HepG2 (cell line): ENCODE measurements around the gene SMDT1. TPM values are rescaled to one million over a fixed set of nuclear protein-coding genes. Genes with fewer than 3 reads are reported as not detected.

Source experiments
- ATAC-seq: fragments of 200-7000 bp; cut with Tn5 transposase; 3 replicates; pipeline ENCODE4 v1.9.1; 2020; ENCODE audit warnings: mild to moderate bottlenecking, moderate library complexity
- BruUV-seq: library from RNA; stranded (reverse); fragments of 400-500 nt; replicated peaks from 2 replicates; lab custom pipeline; 2021; lab: Mats Ljungman, UMichigan
- CTCF ChIA-PET: fragments of 300-600 bp; formaldehyde crosslinking; extraction: SDS; loops from one replicate; lab custom pipeline; 2021; ENCODE audit warnings: low total read pairs, inconsistent platforms, low intra/inter-chr PET ratio; lab: Yijun Ruan, JAX
- POLR2A ChIA-PET: fragments of 350-600 bp; sonication (Branson Sonifier 250); formaldehyde crosslinking; loops from one replicate; lab custom pipeline; 2020; ENCODE audit warnings: antibody characterized with exemption, inconsistent platforms; lab: Yijun Ruan, JAX
- DNase-seq: peaks from one replicate; pipeline ENCODE4 v3.0.0-alpha.2; 2015; ENCODE audit warnings: low spot score
- FAIRE-seq: peaks from 3 replicates; lab custom pipeline; 2011; peaks lifted over from hg19 to GRCh38; lab: Jason Lieb, UNC
- H2AFZ ChIP-seq: one replicate; pipeline ENCODE4 v1.6.1; 2011; ENCODE audit warnings: low read length, inconsistent platforms
- H3K27ac ChIP-seq: fragments of 300-600 bp; 3 replicates; pipeline ENCODE4 v1.8.0; 2011; ENCODE audit warnings: mixed run types, mild to moderate bottlenecking, mixed read lengths, low read length, inconsistent platforms; ENCODE audit not compliant: insufficient read depth; ENCODE audit errors: extremely low read length
- H3K27me3 ChIP-seq, 2 experiments: fragments of 200-600 bp in 1 of 2; 2 replicates in 1 of 2; 3 replicates in 1 of 2; pipeline versions ENCODE4 v1.6.0 to v1.8.0; 2011; ENCODE audit warnings: low read length in 2 of 2, mild to moderate bottlenecking in 2 of 2, moderate library complexity in 2 of 2, inconsistent platforms in 1 of 2; ENCODE audit not compliant: insufficient read depth in 2 of 2, control insufficient read depth in 1 of 2
- H3K36me3 ChIP-seq, 2 experiments: fragments of 200-600 bp in 1 of 2; replicated peaks in 1 of 2; 2 replicates in 1 of 2; 3 replicates in 1 of 2; pipeline versions ENCODE4 v1.5.1 to v1.8.0; 2011; ENCODE audit warnings: low read length in 2 of 2, inconsistent platforms in 1 of 2; ENCODE audit not compliant: insufficient read depth in 2 of 2, control insufficient read depth in 1 of 2
- H3K4me1 ChIP-seq: 2 replicates; pipeline ENCODE4 v1.5.1; 2012; ENCODE audit warnings: low read length, inconsistent platforms; ENCODE audit not compliant: insufficient read depth
- H3K4me2 ChIP-seq: 2 replicates; pipeline ENCODE4 v1.6.0; 2011; ENCODE audit warnings: low read depth, low read length, inconsistent platforms
- H3K4me3 ChIP-seq, 3 experiments: fragments of 200-600 bp in 1 of 3; sonication (generic), shearing (Covaris generic) in 1 of 3; replicated peaks in 1 of 3; 2 replicates each; pipeline ENCODE4 v1.5.1; 2011 to 2016; ENCODE audit warnings: low read length in 3 of 3, inconsistent platforms in 2 of 3, low read depth in 2 of 3, mild to moderate bottlenecking in 2 of 3, control low read depth in 1 of 3, mixed read lengths in 1 of 3; ENCODE audit not compliant: insufficient read depth in 1 of 3
- H3K79me2 ChIP-seq: one replicate; pipeline ENCODE4 v1.6.1; 2011; ENCODE audit warnings: low read length, inconsistent platforms; ENCODE audit not compliant: insufficient read depth
- H3K9ac ChIP-seq: 2 replicates; pipeline ENCODE4 v1.6.0; 2011; ENCODE audit warnings: mild to moderate bottlenecking, low read depth, low read length, inconsistent platforms; ENCODE audit not compliant: insufficient read depth
- H3K9me3 ChIP-seq: 2 replicates; pipeline ENCODE4 v1.5.1; 2012; ENCODE audit warnings: mild to moderate bottlenecking, low read length
- H4K20me1 ChIP-seq: 2 replicates; pipeline ENCODE4 v1.6.0; 2011; ENCODE audit warnings: inconsistent platforms, mild to moderate bottlenecking, low read length, moderate library complexity; ENCODE audit not compliant: insufficient read depth
- FOSL1 ChIP-seq: sonication (generic); formaldehyde crosslinking; IDR thresholded peaks from 2 replicates; pipeline ENCODE4 v1.9.0; 2021; ENCODE audit warnings: missing genetic modification reagents, borderline replicate concordance
- GPN1 ChIP-seq: sonication (generic); formaldehyde crosslinking; IDR thresholded peaks from 2 replicates; pipeline ENCODE4 v1.5.1; 2020; ENCODE audit warnings: missing genetic modification reagents, borderline replicate concordance
- IKZF5 ChIP-seq: IDR thresholded peaks from 2 replicates; pipeline ENCODE4 v1.6.1; 2018; ENCODE audit warnings: missing genetic modification reagents, mild to moderate bottlenecking, missing compliant biosample characterization
- PHF21A ChIP-seq: sonication (generic); formaldehyde crosslinking; IDR thresholded peaks from 2 replicates; pipeline ENCODE4 v1.5.0; 2020; ENCODE audit warnings: mild to moderate bottlenecking, missing genetic modification reagents
- TARDBP ChIP-seq: sonication (generic); formaldehyde crosslinking; IDR thresholded peaks from 2 replicates; pipeline ENCODE4 v1.8.0; 2022; ENCODE audit warnings: mild to moderate bottlenecking, missing genetic modification reagents
- ZMAT5 ChIP-seq: sonication (generic); formaldehyde crosslinking; IDR thresholded peaks from 2 replicates; pipeline ENCODE4 v1.5.0; 2020; ENCODE audit warnings: mild to moderate bottlenecking, low read depth, missing genetic modification reagents, borderline replicate concordance
- ZNF619 ChIP-seq: sonication (generic); formaldehyde crosslinking; IDR thresholded peaks from 2 replicates; pipeline ENCODE4 v1.4.0; 2020; ENCODE audit warnings: mild to moderate bottlenecking, missing genetic modification reagents
- ZNF850 ChIP-seq: sonication (generic); formaldehyde crosslinking; conservative IDR thresholded peaks from 2 replicates; pipeline ENCODE4 v1.9.0; 2021; ENCODE audit warnings: mild to moderate bottlenecking, missing genetic modification reagents
- WGBS: methylation state at CpG from one replicate; pipeline ENCODE4 v1.1.6; 2017; ENCODE audit warnings: low lambda C conversion rate; 5-methylcytosine and 5-hydroxymethylcytosine counted together
- in situ Hi-C: cut with HindIII; loops from 2 replicates; pipeline ENCODE4 v1.10.0; 2017; ENCODE audit warnings: low pct_unique_long_range_greater_than_20kb; ENCODE audit not compliant: extremely low pct_ligation_motif_present
- intact Hi-C: fragments of 100-400 bp; cut with micrococcal nuclease; formaldehyde crosslinking; loops from one replicate; pipeline ENCODE4 v1.10.0; 2022; ENCODE audit not compliant: unreplicated experiment
- polyA plus RNA-seq, 8 experiments: library from polyadenylated mRNA; depleted of rRNA in 3 of 8; stranded (reverse) in 7 of 8; unstranded in 1 of 8; fragments of >200 nt; fragmentation: Illumina TruSeq in 4 of 8; extraction: Trizol in 4 of 8; gene quantifications; 2 replicates each; pipeline versions ENCODE4 v1.2.1 to v1.2.3, GENCODE V29; 2011 to 2016; ENCODE audit warnings: low read depth in 4 of 8, missing spikeins in 1 of 8, mixed read lengths in 1 of 8; ENCODE audit not compliant: insufficient read depth in 1 of 8
- total RNA-seq, 5 experiments: library from RNA; depleted of rRNA; stranded (reverse); fragments of >200 nt; fragmentation: Illumina TruSeq; extraction: Trizol; gene quantifications; 2 replicates each; pipeline ENCODE4 v1.2.3, GENCODE V29; 2016; ENCODE audit warnings: low read depth in 1 of 5

Gene SMDT1
- total and polyA plus RNA-seq, 2 of the 13 experiments (the other 11 are each of a cell fraction or from before 2014, with no cell fraction given), result 8.3 to 26.6 TPM

GRCh38 chr22:42066937-42067336 lies 12.6 kb upstream of the SMDT1 start:
- Histone ChIP-seq H3K27ac (no peak overlapping the region), H3K36me3 (peaks cover 6 to 7% of the 10 kb centered on the region in 2 experiments; a peak in 3 of 5 replicates), H4K20me1 (no peaks in the 10 kb centered on the region), H3K4me1 (peaks cover 35% of the 10 kb centered on the region), H3K79me2 (no peaks in the 10 kb centered on the region), H3K4me2 (no peak overlapping the region), H3K4me3 (no peak overlapping the region), H3K9me3 (no peaks in the 10 kb centered on the region), H3K27me3 (no peaks in the 10 kb centered on the region), H3K9ac (no peak overlapping the region), H2AFZ (no peak overlapping the region)
- intact Hi-C loops (no loop called here), in situ Hi-C loops (no loop called here)
- no peak for DNase-seq
- no peak for ATAC-seq
- 100% methylated on average over 9 of the region's 10 CpGs for WGBS
- POLR2A ChIA-PET, result no interaction called here
- TF ChIP-seq IKZF5 (CRISPR knock-in tag), result no peak
- no peak for TF ChIP-seq GPN1 (CRISPR knock-in tag)
- TF ChIP-seq PHF21A (CRISPR knock-in tag), result no peak
- no peak for TF ChIP-seq TARDBP (CRISPR knock-in tag)
- TF ChIP-seq ZNF619 (CRISPR knock-in tag), result no peak
- no peak for TF ChIP-seq ZMAT5 (CRISPR knock-in tag)
- TF ChIP-seq ZNF850 (CRISPR knock-in tag), result no peak
- TF ChIP-seq FOSL1 (CRISPR knock-in tag), result no peak
- BruUV-seq, result no TSS peak
- CTCF ChIA-PET, result no interaction called here
- FAIRE-seq, result no peak
